MM.1S (cell line): ENCODE results near the gene TMEM92.
"Not testable (repeated sequence)": the region's sequence is repeated elsewhere in the genome, so short reads cannot be mapped to it uniquely, and the experiment has no call there.

Experiments
- DNase-seq: peaks from one replicate; pipeline ENCODE4 v3.0.0-alpha.2; 2015
- H2AFZ ChIP-seq: fragments of 300-600 bp; sonication (generic); 2 replicates; pipeline ENCODE4 v1.6.0; 2016; ENCODE audit warnings: antibody characterized with exemption, low read length
- H3F3A ChIP-seq: fragments of 300-600 bp; sonication (generic); 2 replicates; pipeline ENCODE4 v1.6.1; 2016; ENCODE audit warnings: mild to moderate bottlenecking, antibody characterized with exemption, low read length, moderate library complexity, mixed read lengths; ENCODE audit not compliant: insufficient read depth
- H3K27ac ChIP-seq: fragments of 300-600 bp; sonication (generic); 2 replicates; pipeline ENCODE4 v1.5.1; 2016; ENCODE audit warnings: mild to moderate bottlenecking, low read length
- H3K27me3 ChIP-seq: fragments of 300-600 bp; sonication (generic); replicated peaks from 2 replicates; pipeline ENCODE4 v1.6.0; 2016; ENCODE audit warnings: low read length; ENCODE audit not compliant: insufficient read depth
- H3K36me3 ChIP-seq: fragments of 300-600 bp; sonication (generic); replicated peaks from 2 replicates; pipeline ENCODE4 v1.6.1; 2016; ENCODE audit warnings: mild to moderate bottlenecking, low read length, mixed read lengths; ENCODE audit not compliant: insufficient read depth
- H3K4me1 ChIP-seq: fragments of 300-600 bp; sonication (generic); 2 replicates; pipeline ENCODE4 v1.6.1; 2016; ENCODE audit warnings: low read length, mixed read lengths
- H3K4me2 ChIP-seq: fragments of 300-600 bp; sonication (generic); 2 replicates; pipeline ENCODE4 v1.6.0; 2016; ENCODE audit warnings: low read depth, low read length
- H3K4me3 ChIP-seq: fragments of 300-600 bp; sonication (generic); 2 replicates; pipeline ENCODE4 v1.5.1; 2016; ENCODE audit warnings: low read length, mixed read lengths
- H3K79me2 ChIP-seq: fragments of 300-600 bp; sonication (generic); 2 replicates; pipeline ENCODE4 v1.6.1; 2016; ENCODE audit warnings: mixed run types, low read length, mixed read lengths
- H3K9ac ChIP-seq: fragments of 300-600 bp; sonication (generic); 2 replicates; pipeline ENCODE4 v1.6.1; 2016; ENCODE audit warnings: low read length, mixed read lengths
- H3K9me2 ChIP-seq: fragments of 300-600 bp; sonication (generic); replicated peaks from 2 replicates; pipeline ENCODE4 v1.6.1; 2016; ENCODE audit warnings: mild to moderate bottlenecking, low read length, mixed read lengths; ENCODE audit not compliant: insufficient read depth
- H3K9me3 ChIP-seq: fragments of 300-600 bp; sonication (generic); replicated peaks from 2 replicates; pipeline ENCODE4 v1.6.1; 2016; ENCODE audit warnings: mild to moderate bottlenecking, low read length, mixed read lengths; ENCODE audit not compliant: insufficient read depth
- H4K20me1 ChIP-seq: fragments of 300-600 bp; sonication (generic); 2 replicates; pipeline ENCODE4 v1.6.1; 2016; ENCODE audit warnings: mild to moderate bottlenecking, low read length, moderate library complexity, mixed read lengths; ENCODE audit not compliant: insufficient read depth
- CTCF ChIP-seq: fragments of 300-600 bp; sonication (generic); IDR thresholded peaks from 2 replicates; pipeline ENCODE4 v1.5.1; 2016; ENCODE audit warnings: antibody characterized with exemption, low read length, mixed read lengths
- EZH2 ChIP-seq: fragments of 300-600 bp; sonication (generic); optimal IDR thresholded peaks from 2 replicates; pipeline ENCODE3; 2017; ENCODE audit warnings: low read depth, mild to moderate bottlenecking, antibody characterized with exemption, low read length, mixed read lengths
- EZH2phosphoT487 ChIP-seq: fragments of 300-600 bp; sonication (generic); IDR thresholded peaks from 2 replicates; pipeline ENCODE4 v1.6.1; 2018; ENCODE audit warnings: antibody characterized with exemption, low read length

TMEM92 gene

GRCh38 chr17:50285941-50286340, 11.7 kb downstream of the TMEM92 start:
- Histone ChIP-seq H3K27ac (no peak overlapping the region), H3K4me1 (no peaks in the 10 kb centered on the region), H3K9me3 (no peaks in the 10 kb centered on the region), H3K36me3 (no peaks in the 10 kb centered on the region), H4K20me1 (no peaks in the 10 kb centered on the region), H3K4me2 (no peak overlapping the region), H3K9ac (no peak overlapping the region), H2AFZ (no peak overlapping the region), H3K4me3 (no peak overlapping the region), H3K27me3 (peaks cover 16% of the 10 kb centered on the region; the same call in 1 of the 2 replicates), H3K9me2 (no peaks in the 10 kb centered on the region), H3F3A (no peaks in the 10 kb centered on the region), H3K79me2 (no peaks in the 10 kb centered on the region)
- TF ChIP-seq CTCF = no peak
- no peak for TF ChIP-seq EZH2
- no peak for TF ChIP-seq EZH2phosphoT487
- DNase-seq = no peak

GRCh38 chr17:50287302-50287701, 13.0 kb downstream of the TMEM92 start:
- H3K4me2 ChIP-seq, H2AFZ ChIP-seq, H3K27me3 ChIP-seq, H3K9me2 ChIP-seq, H3K36me3 ChIP-seq, H3K79me2 ChIP-seq, H3K4me3 ChIP-seq, H3F3A ChIP-seq, H3K9ac ChIP-seq, H3K4me1 ChIP-seq, H3K27ac ChIP-seq, H3K9me3 ChIP-seq, H4K20me1 ChIP-seq: not testable (repeated sequence)
- DNase-seq = peak; percentile 11

DNA sequence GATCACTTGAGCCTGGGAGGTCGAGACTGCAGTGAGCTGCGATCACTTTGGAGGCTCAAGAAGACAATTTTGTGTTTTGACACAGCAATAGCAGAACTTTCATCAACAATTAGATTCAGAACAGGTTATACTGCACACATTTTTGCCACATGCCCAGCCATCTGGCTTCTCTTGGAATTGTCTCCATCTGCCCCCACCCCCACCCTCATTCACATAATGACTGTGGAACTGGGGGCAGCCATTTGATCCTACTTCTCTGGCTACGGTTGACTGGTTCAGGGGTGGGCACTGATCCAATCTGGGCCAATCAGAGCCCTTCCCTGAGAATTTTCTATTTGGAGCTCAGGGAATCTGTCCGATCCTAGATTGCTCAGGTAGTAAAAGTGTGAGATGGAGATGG, 14.0 kb downstream of the TMEM92 start:
- no peak overlapping the region for H3K4me3 ChIP-seq
- no peaks in the 10 kb centered on the region for H3K9me3 ChIP-seq
- H3K79me2 ChIP-seq = no peaks in the 10 kb centered on the region
- no peak overlapping the region for H3K27ac ChIP-seq
- H3K4me1 ChIP-seq = no peaks in the 10 kb centered on the region
- H2AFZ ChIP-seq = no peak overlapping the region
- H3F3A ChIP-seq = no peaks in the 10 kb centered on the region
- no peak overlapping the region for H3K4me2 ChIP-seq
- no peaks in the 10 kb centered on the region for H3K9me2 ChIP-seq
- 0 out of 2 replicates have a peak, but pooled peaks cover 4% of the 10 kb centered on the region for H3K27me3 ChIP-seq
- no peaks in the 10 kb centered on the region for H4K20me1 ChIP-seq
- no peaks in the 10 kb centered on the region for H3K36me3 ChIP-seq
- no peak for DNase-seq
- H3K9ac ChIP-seq = no peak overlapping the region
- no peak for TF ChIP-seq EZH2
- TF ChIP-seq EZH2phosphoT487 = no peak
- TF ChIP-seq CTCF = no peak

DNA sequence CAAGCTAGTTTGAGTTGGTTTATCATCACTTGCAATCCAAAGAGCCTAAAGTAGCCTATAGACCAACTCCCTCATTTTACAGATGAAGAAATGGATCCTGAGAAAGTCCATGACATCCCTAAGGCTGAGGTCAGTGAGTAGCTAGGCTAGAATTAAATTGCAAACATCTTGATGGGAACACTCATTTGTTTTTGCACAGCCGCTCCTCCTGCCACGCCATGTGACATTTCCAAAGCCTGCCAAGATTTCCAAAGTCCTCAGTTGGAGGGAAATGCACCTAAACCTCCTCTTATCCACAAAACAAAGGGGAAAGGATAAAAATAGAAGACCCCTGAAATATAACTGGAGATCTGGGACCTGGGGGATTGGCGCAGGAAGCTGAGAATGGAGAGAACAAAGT, 15.0 kb downstream of the TMEM92 start:
- no peaks in the 10 kb centered on the region for H3K9me2 ChIP-seq
- no peak overlapping the region for H3K4me2 ChIP-seq
- no peak for DNase-seq
- no peak overlapping the region for H3K9ac ChIP-seq
- H4K20me1 ChIP-seq = no peaks in the 10 kb centered on the region
- H2AFZ ChIP-seq = no peak overlapping the region
- 0 out of 2 replicates have a peak, but pooled peaks cover 4% of the 10 kb centered on the region for H3K27me3 ChIP-seq
- H3F3A ChIP-seq = no peaks in the 10 kb centered on the region
- H3K4me3 ChIP-seq = no peak overlapping the region
- H3K27ac ChIP-seq = no peak overlapping the region
- no peaks in the 10 kb centered on the region for H3K79me2 ChIP-seq
- TF ChIP-seq EZH2 (no peak), CTCF (no peak), EZH2phosphoT487 (no peak)
- H3K9me3 ChIP-seq = no peaks in the 10 kb centered on the region
- no peaks in the 10 kb centered on the region for H3K4me1 ChIP-seq
- no peaks in the 10 kb centered on the region for H3K36me3 ChIP-seq
